GM21526 (cell line): ENCODE measurements around the gene GFOD2.
A peak's percentile ranks its signal among the peaks of the same experiment; 100 is the strongest.

Experiments used
- ATAC-seq: cut with Tn5 transposase; IDR thresholded peaks from one replicate; pipeline ENCODE4 v1.9.1; 2021; ENCODE audit warnings: moderate library complexity; ENCODE audit not compliant: unreplicated experiment, low FRiP score

Gene GFOD2

GRCh38 chr16:67660564-67661028, 58.5 kb downstream of the GFOD2 start, which contains the start of gene PARD6A:
TSS of gene PARD6A (plus strand) at chr16:67660960. CDS start at chr16:67661039, 79 bp downstream.
- peak; percentile 55 for ATAC-seq

GRCh38 chr16:67659675-67660563, 59.2 kb downstream of the GFOD2 start, which contains the start of gene ACD:
TSS of gene ACD (minus strand) at chr16:67660260. CDS start at chr16:67660220, 40 bp downstream.
- ATAC-seq, result peak; percentile 50

- ATAC-seq, result no peak
Observed at GRCh38 chr16:67658849-67659674, 60.1 kb downstream of the GFOD2 start.

- no peak for ATAC-seq
Observed at GRCh38 chr16:67657751-67658518, 61.2 kb downstream of the GFOD2 start.

DNA sequence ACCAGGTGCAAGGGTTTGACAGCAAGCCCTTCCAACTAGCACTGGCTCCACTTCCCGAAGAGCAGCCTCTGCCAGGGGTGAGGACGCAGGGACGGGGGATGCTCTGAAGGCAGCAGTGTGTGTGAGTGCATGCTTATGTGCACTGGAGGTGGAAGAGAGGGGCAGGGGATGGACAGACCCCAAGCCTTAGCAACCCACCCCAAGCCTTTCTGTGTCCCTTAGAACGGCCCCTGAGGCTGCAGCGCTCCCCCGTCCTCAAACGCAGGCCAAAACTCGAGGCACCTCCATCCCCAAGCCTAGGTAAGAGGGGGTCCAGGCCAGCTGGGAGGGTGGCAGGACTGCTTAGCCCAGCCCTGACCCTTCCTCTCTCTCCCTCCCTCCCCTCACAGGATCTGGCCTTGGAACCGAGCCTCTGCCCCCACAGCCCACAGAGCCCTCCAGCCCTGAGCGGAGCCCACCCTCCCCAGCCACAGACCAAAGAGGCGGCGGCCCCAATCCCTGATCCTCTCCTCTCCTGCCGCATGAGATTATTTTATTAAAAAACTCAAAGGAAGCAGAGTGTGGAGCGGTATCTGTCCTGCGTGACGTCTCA, 62.0 kb downstream of the GFOD2 start:
- no peak for ATAC-seq

DNA sequence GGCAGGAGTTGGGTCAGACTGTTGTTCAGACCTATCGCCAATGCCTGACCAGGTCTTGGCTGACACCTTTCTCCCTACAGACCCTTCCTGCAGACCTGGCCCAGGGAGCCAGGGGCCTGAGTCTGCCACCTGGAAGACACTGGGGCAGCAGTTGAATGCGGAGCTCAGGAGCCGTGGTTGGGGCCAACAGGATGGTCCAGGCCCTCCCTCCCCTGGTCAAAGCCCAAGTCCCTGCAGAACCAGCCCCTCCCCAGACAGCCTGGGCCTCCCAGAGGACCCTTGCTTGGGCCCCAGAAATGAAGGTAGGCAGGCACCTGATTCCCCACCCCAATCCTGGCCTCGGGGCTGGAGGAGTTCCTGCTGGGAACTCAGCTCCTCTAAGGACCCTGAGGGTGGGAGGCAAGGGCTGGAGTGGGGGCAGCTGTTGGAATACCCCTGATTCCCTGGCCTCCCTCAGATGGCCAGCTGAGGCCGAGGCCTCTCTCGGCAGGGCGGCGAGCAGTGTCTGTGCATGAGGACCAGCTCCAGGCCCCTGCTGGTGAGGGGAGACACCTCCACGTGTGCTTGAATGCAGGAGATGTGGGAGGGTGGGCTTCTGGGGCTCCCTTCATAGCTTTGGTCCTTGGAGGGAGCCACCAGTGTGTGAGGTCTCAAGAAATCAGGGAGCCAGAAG, 62.6 kb downstream of the GFOD2 start:
- ATAC-seq, result no peak

GRCh38 chr16:67655363-67655762, 63.8 kb downstream of the GFOD2 start:
- no peak for ATAC-seq

DNA sequence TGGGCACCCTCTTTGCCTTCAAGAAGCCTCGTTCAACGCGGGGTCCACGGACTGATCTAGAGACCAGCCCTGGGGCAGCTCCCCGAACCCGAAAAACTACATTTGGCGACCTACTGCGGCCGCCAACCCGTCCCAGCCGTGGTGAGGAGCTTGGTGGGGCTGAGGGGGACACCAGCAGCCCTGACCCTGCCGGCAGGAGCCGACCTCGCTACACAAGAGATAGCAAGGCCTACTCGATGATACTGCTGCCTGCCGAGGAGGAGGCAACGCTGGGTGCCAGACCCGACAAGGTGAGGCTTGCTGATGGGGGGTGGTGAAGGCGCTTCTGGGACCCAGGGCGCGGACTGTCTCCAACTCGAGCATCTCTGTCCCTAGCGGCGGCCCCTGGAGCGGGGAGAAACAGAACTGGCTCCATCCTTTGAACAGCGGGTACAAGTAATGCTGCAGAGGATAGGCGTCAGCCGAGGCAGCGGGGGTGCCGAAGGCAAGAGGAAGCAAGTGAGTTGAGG, 64.7 kb downstream of the GFOD2 start:
- no peak for ATAC-seq

- ATAC-seq, result no peak
Observed at GRCh38 chr16:67653789-67654402, 65.2 kb downstream of the GFOD2 start.

DNA sequence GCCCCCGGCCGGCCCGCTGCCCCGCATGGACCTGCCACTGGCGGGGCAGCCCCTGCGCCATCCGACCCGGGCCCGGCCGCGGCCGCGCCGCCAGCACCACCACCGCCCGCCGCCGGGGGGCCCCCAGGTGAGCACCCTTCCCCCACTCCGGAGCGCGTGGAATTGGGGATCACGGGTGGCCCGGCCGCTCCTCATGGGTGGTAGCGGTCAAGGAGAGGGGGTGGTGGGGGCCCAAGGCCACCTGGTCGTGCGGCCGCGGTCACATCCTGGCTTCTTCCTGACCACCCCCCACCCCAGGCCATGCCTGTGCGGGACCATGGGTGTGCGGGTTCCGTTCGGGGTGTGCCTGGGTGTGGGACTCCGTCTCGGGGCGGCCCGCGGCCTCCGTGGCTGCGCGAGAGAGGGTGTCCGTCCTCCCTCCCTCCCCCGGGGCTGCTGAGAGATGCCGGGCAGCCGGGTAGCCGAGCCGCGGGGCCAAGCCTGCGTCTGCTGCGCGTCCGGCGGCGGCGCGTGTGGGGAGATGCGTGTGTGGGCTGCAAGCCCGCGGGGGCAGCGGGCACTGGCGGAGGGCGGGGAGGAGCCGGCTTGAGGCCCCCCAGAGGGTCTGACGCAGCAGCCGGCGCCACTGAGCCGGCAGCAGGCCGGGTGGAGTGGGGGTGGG, 65.9 kb downstream of the GFOD2 start:
- ATAC-seq, result no peak

DNA sequence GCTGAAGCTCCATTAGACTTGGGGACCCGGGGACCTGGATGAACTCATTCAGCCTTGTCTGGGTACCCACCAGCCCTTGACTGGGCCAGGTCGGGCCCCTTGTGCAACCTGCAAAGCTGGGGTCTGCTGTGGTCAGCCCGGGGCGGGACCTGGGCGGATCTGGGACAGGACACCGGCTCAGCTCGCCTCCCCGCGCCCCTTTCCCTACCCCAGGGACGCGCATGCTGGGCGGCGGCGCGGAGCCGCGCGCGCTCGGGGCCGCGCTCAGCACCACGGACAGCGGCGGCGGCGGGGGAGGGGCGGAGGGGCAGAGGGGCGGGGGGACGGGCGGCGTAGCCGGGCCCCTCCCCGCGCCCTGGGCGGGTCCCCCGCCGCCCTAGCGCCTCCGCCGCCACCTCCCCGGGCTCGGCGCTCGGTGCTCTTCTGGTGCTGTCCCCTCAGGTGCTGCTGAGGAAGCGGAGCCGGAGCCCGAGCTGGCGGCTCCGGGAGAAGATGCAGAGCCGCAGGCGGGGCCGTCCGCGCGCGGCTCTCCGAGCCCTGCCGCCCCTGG, 66.5 kb downstream of the GFOD2 start:
- no peak for ATAC-seq

GRCh38 chr16:67651847-67652246, 67.3 kb downstream of the GFOD2 start:
- no peak for ATAC-seq

DNA sequence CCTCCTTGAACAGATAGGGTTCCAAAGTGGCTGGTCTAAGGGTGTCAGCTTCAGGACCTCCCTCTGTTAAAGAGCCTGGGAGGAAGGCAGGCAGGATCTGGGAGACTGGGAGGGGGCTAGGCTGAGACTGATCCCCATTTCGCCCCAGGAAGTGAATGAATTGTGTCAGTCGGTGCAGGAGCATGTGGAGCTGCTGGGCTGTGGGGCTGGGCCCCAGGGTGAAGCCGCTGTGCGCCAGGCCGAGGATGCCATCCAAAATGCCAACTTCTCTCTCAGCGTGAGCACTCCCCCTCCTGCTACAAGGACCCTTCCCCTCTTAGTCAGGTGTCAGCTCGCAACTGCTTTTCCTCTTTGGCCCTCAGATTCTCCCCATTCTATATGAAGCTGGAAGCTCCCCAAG, 68.1 kb downstream of the GFOD2 start:
- ATAC-seq, result no peak

DNA sequence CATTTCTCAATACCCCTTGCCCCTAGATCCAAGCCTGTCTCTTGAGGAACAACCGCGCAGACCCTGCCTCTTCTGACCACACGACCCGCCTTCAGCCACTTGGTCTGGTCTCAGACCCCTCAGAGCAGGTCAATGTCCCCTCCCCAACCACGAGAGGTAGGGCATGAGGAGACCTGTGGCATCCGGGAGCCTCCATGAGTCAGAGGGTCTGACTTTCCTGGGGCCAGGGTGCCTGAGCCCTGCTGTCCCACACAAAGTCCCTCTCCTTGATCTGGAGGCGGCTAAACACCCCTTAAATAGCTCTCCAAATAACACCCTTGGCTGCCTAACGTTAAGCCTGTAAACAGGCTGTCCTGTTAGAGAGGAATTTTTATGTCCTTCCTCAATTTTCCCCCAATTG, 69.1 kb downstream of the GFOD2 start:
- ATAC-seq, result no peak

DNA sequence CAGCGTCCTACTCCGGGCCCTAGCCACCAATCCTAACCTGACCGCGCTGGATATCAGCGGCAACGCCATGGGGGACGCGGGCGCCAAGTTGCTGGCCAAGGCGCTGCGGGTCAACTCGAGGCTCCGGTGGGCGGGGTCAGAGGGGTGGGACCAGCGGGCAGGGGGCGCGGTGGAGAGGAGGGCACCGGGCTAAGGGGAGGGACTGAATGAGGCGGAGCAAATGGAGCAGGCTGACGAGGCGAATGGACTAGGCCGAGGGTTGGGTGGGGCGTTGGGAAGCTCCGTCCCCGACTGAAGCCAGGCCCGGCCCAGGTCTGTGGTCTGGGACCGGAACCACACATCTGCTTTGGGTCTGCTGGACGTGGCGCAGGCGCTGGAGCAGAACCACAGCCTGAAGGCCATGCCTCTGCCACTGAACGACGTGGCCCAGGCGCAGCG, 69.6 kb downstream of the GFOD2 start:
- no peak for ATAC-seq

DNA sequence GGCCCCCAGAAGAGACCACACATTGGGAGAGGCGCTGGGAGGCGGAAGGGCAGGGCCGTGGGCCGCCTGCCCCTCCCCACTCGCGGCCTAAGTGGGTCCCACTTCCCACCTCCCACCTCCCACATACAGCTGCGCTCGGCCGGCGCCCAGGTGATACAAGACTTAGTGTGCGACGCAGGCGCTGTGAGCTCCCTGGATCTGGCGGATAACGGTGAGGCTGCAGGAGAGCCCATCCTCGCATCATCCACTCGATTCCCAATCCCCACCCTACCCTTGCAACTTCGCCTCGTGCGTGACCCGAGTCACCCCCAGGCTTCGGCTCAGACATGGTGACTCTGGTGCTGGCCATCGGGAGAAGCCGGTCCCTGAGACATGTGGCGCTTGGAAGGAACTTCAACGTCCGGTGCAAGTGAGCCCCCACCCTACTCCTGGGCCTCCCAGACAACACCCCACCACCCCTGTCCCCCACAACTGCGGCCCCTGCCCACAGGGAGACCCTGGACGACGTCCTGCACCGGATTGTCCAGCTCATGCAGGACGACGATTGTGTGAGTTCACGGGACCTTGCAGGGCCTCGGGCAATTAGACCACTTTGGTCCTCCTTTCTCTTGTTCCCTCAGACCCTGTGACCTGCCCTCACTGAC, 70.2 kb downstream of the GFOD2 start:
- no peak for ATAC-seq

DNA sequence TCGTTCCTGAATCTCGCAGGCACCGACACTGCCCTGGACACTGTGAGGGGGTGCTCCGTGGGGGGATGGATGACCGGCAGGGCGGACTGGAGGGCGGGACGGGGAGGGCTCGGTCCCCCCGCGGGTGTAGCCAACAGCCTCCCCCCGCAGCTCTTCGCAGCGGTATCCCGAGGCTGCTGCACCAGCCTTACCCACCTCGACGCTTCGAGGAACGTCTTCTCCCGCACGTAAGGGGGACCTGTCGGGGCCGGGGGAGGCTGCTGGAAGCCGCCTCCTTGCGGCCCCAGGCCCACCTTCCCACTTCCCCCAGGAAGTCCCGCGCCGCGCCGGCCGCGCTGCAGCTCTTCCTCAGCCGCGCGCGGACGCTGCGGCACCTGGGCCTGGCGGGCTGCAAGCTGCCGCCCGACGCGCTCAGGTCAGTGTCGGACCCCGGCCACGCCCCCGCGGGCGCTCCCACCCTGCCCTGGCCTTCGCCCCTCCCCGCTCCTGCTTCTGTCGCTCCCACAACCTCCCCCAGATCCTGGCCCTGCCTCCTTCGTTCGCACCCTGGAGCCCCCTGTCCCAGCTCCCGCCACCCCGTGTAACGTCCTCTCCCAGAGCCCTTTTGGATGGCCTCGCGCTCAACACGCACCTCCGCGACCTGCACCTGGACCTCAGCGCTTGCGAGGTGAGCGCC, 70.9 kb downstream of the GFOD2 start:
- ATAC-seq, result no peak
